ENCODE measurements around the gene ANKZF1. TPM values are rescaled to one million over a fixed set of nuclear protein-coding genes. Genes with fewer than 3 reads are reported as not detected.

The ANKZF1 gene
- total and polyA plus RNA-seq, 2 of the 4 experiments (the other 2 are of a cell fraction) = 18.6 to 33.8 TPM

DNA sequence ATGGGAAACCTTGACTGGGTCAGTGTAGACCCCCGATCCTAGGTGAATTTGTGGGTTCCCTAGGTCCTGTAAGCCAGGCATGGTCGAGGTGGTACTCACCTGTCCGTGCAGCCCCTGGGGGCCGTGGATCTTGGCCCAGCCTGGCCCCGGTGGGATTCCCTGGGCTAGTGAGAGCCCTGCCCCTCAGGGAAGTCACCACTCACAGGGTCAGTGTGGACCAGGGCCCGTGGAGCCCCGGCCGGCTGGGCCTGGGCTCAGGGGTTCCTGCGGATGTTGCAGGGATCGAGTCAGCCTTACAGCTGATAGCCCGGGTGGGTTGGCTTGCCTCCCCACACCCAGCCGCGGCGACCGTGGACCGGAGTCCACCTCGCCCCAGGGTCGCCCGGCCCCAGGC, 698 bp upstream of the ANKZF1 start:
- peak overlapping the region; percentile 93 for H3K4me2 ChIP-seq (ENCODE audit: low read depth, low read length)
- H2BK5ac ChIP-seq (ENCODE audit: low read depth, low read length, poor library complexity, severe bottlenecking) = peak overlapping the region; percentile 71
- WGBS, 2 experiments (ENCODE audit: extremely low coverage in 2 of 2, insufficient read length in 1 of 2) = 100% methylated on average over 1 of the region's 19 CpGs; no CpG with 5 or more reads in 1 of the 2 experiments
- peak overlapping the region; percentile 26 to 66; a peak in 2 of 4 replicates for H4K8ac ChIP-seq (ENCODE audit: low read depth in 2 of 2, low read length in 2 of 2)
- intact Hi-C loops (cut with micrococcal nuclease) (loop anchor here (1.0 kb wide), 1 partner anchor 65 kb away; no protein-coding TSS in a partner anchor), in situ Hi-C loops (cut with MboI; ENCODE audit: low sequenced_read_pairs) (no loop called here), dilution Hi-C loops (cut with HindIII; ENCODE audit: low sequenced_read_pairs, unreplicated experiment) (no loop called here)
- ChIA-PET POLR2A (ENCODE audit: unreplicated experiment) (interaction anchor here (0.7 to 1.1 kb wide), 2 partner anchors 16 to 20 kb away, joined by 6 to 18 read pairs; no protein-coding TSS in a partner anchor), CTCF (interaction anchor here (1.3 kb wide), 1 partner anchor 66 kb away, joined by 8 read pairs; no protein-coding TSS in a partner anchor)
- peaks cover 5% of the 10 kb centered on the region for H3K4me1 ChIP-seq (ENCODE audit: control insufficient read depth, insufficient read depth, low read length)
- peak overlapping the region; percentile 22; the same call in 1 of the 2 replicates for H2AK5ac ChIP-seq (ENCODE audit: low read depth, low read length)
- ATAC-seq (ENCODE audit: low read depth) (peak; percentile 30; the same call in 1 of the 2 replicates), DNase-seq (no peak)
- H2BK20ac ChIP-seq (ENCODE audit: low read depth, low read length) = no peak overlapping the region
- peak overlapping the region; percentile 51 for H3K4ac ChIP-seq (ENCODE audit: low read depth, low read length)
- peak overlapping the region; percentile 94 for H2AK9ac ChIP-seq (replicated peaks; ENCODE audit: low read depth, low read length, poor library complexity)
- peak overlapping the region; percentile 70 for H3K27ac ChIP-seq (ENCODE audit: insufficient read depth, low read length)
- no TSS peak for BruUV-seq (replicated peaks)
- H3K18ac ChIP-seq (ENCODE audit: low read depth, low read length) = no peak overlapping the region
- peak overlapping the region; percentile 79 for H3K4me3 ChIP-seq (ENCODE audit: insufficient read depth, low read depth, low read length)
- H3K79me1 ChIP-seq (ENCODE audit: low read depth in 1 of 2, low read length in 2 of 2) = peaks cover 46 to 56% of the 10 kb centered on the region in 2 experiments
- H3K23ac ChIP-seq (ENCODE audit: low read depth, low read length) = peak overlapping the region; percentile 87
- peak overlapping the region; percentile 99 for H2AFZ ChIP-seq (replicated peaks; ENCODE audit: low read length, poor library complexity)
- peak overlapping the region; percentile 82 for H3K9ac ChIP-seq (ENCODE audit: low read depth, low read length)
- no peaks in the 10 kb centered on the region for H3K9me3 ChIP-seq (ENCODE audit: control insufficient read depth, insufficient read depth, low read length)
- TF ChIP-seq MAZ (IDR thresholded peaks at IDR 0.05; ENCODE audit: borderline replicate concordance, low read depth, low read length) (no peak), MXI1 (IDR thresholded peaks at IDR 0.05; ENCODE audit: borderline replicate concordance, low read depth, low read length) (peak; percentile 8; the same call in 1 of the 2 replicates)
- TF ChIP-seq, protein P1, sequence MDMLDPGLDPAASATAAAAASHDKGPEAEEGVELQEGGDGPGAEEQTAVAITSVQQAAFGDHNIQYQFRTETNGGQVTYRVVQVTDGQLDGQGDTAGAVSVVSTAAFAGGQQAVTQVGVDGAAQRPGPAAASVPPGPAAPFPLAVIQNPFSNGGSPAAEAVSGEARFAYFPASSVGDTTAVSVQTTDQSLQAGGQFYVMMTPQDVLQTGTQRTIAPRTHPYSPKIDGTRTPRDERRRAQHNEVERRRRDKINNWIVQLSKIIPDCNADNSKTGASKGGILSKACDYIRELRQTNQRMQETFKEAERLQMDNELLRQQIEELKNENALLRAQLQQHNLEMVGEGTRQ (IDR thresholded peaks at IDR 0.05; ENCODE audit: low read depth, low read length) = no peak
- H3K9me1 ChIP-seq (ENCODE audit: insufficient read depth, low read length) = peaks cover 8% of the 10 kb centered on the region; the same call in 1 of the 2 replicates
- H3K27me3 ChIP-seq (ENCODE audit: control insufficient read depth, insufficient read depth, low read length) = no peaks in the 10 kb centered on the region
- H2BK120ac ChIP-seq (ENCODE audit: low read depth, low read length) = no peak overlapping the region; the same call in 1 of the 2 replicates
- H4K20me1 ChIP-seq (ENCODE audit: insufficient read depth, low read length) = no peaks in the 10 kb centered on the region
- peaks cover 36% of the 10 kb centered on the region for H3K36me3 ChIP-seq (ENCODE audit: control insufficient read depth, insufficient read depth, low read length)
- H3K56ac ChIP-seq (ENCODE audit: extremely low read depth, insufficient read depth, low read length) = peak overlapping the region; percentile 69; the same call in 1 of the 2 replicates
- H3K14ac ChIP-seq (replicated peaks; ENCODE audit: low read depth, low read length) = peak overlapping the region; percentile 93
- H2BK15ac ChIP-seq (ENCODE audit: low read depth, low read length) = 0 out of 3 replicates have a peak overlapping the region, but pooled peaks have one; percentile 25
- H4K5ac ChIP-seq (ENCODE audit: low read depth, low read length) = peak overlapping the region; percentile 31
- H4K91ac ChIP-seq (ENCODE audit: insufficient read depth, low read depth, low read length) = peak overlapping the region; percentile 68
